ENCODE measurements around the gene FAM131A. TPM values are rescaled to one million over a fixed set of nuclear protein-coding genes. Genes with fewer than 3 reads are reported as not detected.

The FAM131A gene
- total and polyA plus RNA-seq, 2 of the 4 experiments (the other 2 are of a cell fraction) = 10.8 to 19.5 TPM

GRCh38 chr3:184314700-184315542, 22.5 kb upstream of the FAM131A start (continued):
- TF ChIP-seq USF2 (IDR thresholded peaks at IDR 0.05; ENCODE audit: low read depth, low read length) = no peak
- TF ChIP-seq MAZ (IDR thresholded peaks at IDR 0.05; ENCODE audit: borderline replicate concordance, low read depth, low read length) = peak; percentile 80; the same call in 1 of the 2 replicates

DNA sequence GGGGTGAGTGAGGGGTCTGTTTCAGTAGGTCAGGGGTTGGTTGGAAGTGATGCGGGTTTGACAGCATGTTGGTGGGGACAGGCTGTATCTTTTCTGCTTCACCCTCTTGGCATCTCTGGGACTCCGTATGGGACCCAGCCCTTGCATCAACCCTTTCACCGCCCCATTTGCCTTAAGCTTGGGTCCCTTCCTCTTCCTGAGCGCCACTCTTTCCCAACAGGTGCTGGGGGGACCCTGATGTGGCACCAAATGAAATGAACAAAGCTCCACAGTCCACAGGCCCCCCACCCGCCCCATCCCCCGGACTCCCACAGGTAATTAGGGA, 21.9 kb upstream of the FAM131A start:
- WGBS, 2 experiments (ENCODE audit: extremely low coverage in 2 of 2, insufficient read length in 1 of 2) = 0% methylated on average over 2 of the region's 6 CpGs; no CpG with 5 or more reads in 1 of the 2 experiments
- in situ Hi-C loops (cut with MboI; ENCODE audit: low sequenced_read_pairs) = no loop called here
- TF ChIP-seq RFX5 (IDR thresholded peaks at IDR 0.05; ENCODE audit: low read depth, low read length) (no peak), NFE2L2 (IDR thresholded peaks at IDR 0.05; ENCODE audit: low read depth, low read length) (no peak), CHD1 (IDR thresholded peaks at IDR 0.05; ENCODE audit: low read depth, low read length) (no peak), FOS (IDR thresholded peaks at IDR 0.05; ENCODE audit: low read depth, low read length) (no peak), ELK1 (IDR thresholded peaks at IDR 0.05; ENCODE audit: borderline replicate concordance, low read depth, low read length) (no peak), RCOR1 (IDR thresholded peaks at IDR 0.05; ENCODE audit: insufficient replicate concordance, low read length) (no peak), BHLHE40 (IDR thresholded peaks at IDR 0.05; ENCODE audit: low read depth, low read length) (no peak), USF2 (IDR thresholded peaks at IDR 0.05; ENCODE audit: low read depth, low read length) (no peak), CEBPB (IDR thresholded peaks at IDR 0.05; ENCODE audit: low read depth, low read length) (no peak), RAD21 (IDR thresholded peaks at IDR 0.05; ENCODE audit: low read length) (no peak), POLR2A (IDR thresholded peaks at IDR 0.05; ENCODE audit: low read depth, low read length) (no peak), MXI1 (IDR thresholded peaks at IDR 0.05; ENCODE audit: borderline replicate concordance, low read depth, low read length) (no peak), MAZ (IDR thresholded peaks at IDR 0.05; ENCODE audit: borderline replicate concordance, low read depth, low read length) (no peak)

More for the DNA sequence above, 21.9 kb upstream of the FAM131A start:
- dilution Hi-C loops (cut with HindIII; ENCODE audit: low sequenced_read_pairs, unreplicated experiment) (no loop called here), intact Hi-C loops (cut with micrococcal nuclease) (loop anchor here (2.0 kb wide), 1 partner anchor 47 kb away; no protein-coding TSS in a partner anchor)
- peak overlapping the region; percentile 50 for H4K5ac ChIP-seq (ENCODE audit: low read depth, low read length)
- H3K27ac ChIP-seq (ENCODE audit: insufficient read depth, low read length) = peak overlapping the region; percentile 99
- H3K4me1 ChIP-seq (ENCODE audit: control insufficient read depth, insufficient read depth, low read length) = peaks cover 25% of the 10 kb centered on the region
- peak overlapping the region; percentile 99 for H2BK5ac ChIP-seq (ENCODE audit: low read depth, low read length, poor library complexity, severe bottlenecking)
- H4K8ac ChIP-seq (ENCODE audit: low read depth in 2 of 2, low read length in 2 of 2) = peak overlapping the region; percentile 88 to 90
- peaks cover 1 to 34% of the 10 kb centered on the region in 2 experiments; a peak in 3 of 4 replicates for H3K79me1 ChIP-seq (ENCODE audit: low read depth in 1 of 2, low read length in 2 of 2)
- H3K9me3 ChIP-seq (ENCODE audit: control insufficient read depth, insufficient read depth, low read length) = no peaks in the 10 kb centered on the region
- H3K18ac ChIP-seq (ENCODE audit: low read depth, low read length) = peak overlapping the region; percentile 65
- peak overlapping the region; percentile 83 for H2BK120ac ChIP-seq (ENCODE audit: low read depth, low read length)
- DNase-seq (no peak), ATAC-seq (ENCODE audit: low read depth) (no peak)
- H3K56ac ChIP-seq (ENCODE audit: extremely low read depth, insufficient read depth, low read length) = peak overlapping the region; percentile 85
- H3K4me3 ChIP-seq (ENCODE audit: insufficient read depth, low read depth, low read length) = peak overlapping the region; percentile 91
- H3K23ac ChIP-seq (ENCODE audit: low read depth, low read length) = peak overlapping the region; percentile 95
- H3K9me1 ChIP-seq (ENCODE audit: insufficient read depth, low read length) = peaks cover 22% of the 10 kb centered on the region
- peak overlapping the region; percentile 85 for H2AFZ ChIP-seq (replicated peaks; ENCODE audit: low read length, poor library complexity)
- ChIA-PET POLR2A (ENCODE audit: unreplicated experiment) (interaction anchor here (0.9 to 1.5 kb wide), 2 partner anchors 22 to 50 kb away, joined by 4 to 5 read pairs; partner anchors contain the start of gene FAM131A), CTCF (no interaction called here)
- H3K4me2 ChIP-seq (ENCODE audit: low read depth, low read length) = peak overlapping the region; percentile 93
- peak overlapping the region; percentile 98 for H3K9ac ChIP-seq (ENCODE audit: low read depth, low read length)
- H2AK9ac ChIP-seq (replicated peaks; ENCODE audit: low read depth, low read length, poor library complexity) = peak overlapping the region; percentile 100
- H4K91ac ChIP-seq (ENCODE audit: insufficient read depth, low read depth, low read length) = peak overlapping the region; percentile 97
- H2BK20ac ChIP-seq (ENCODE audit: low read depth, low read length) = no peak overlapping the region
- peaks cover 24% of the 10 kb centered on the region for H3K36me3 ChIP-seq (ENCODE audit: control insufficient read depth, insufficient read depth, low read length)
- peak overlapping the region; percentile 90 for H3K14ac ChIP-seq (replicated peaks; ENCODE audit: low read depth, low read length)
- H2BK15ac ChIP-seq (ENCODE audit: low read depth, low read length) = peak overlapping the region; percentile 70; the same call in 1 of the 3 replicates
- H3K27me3 ChIP-seq (ENCODE audit: control insufficient read depth, insufficient read depth, low read length) = no peaks in the 10 kb centered on the region
- H2AK5ac ChIP-seq (ENCODE audit: low read depth, low read length) = peak overlapping the region; percentile 63
- H3K4ac ChIP-seq (ENCODE audit: low read depth, low read length) = peak overlapping the region; percentile 97
- H4K20me1 ChIP-seq (ENCODE audit: insufficient read depth, low read length) = peaks cover 55% of the 10 kb centered on the region
- TSS peak; percentile 67 for BruUV-seq (replicated peaks)

Data from IMR-90 (cell line).